ENCODE measurements around the gene OR1I1. TPM values are rescaled to one million over a fixed set of nuclear protein-coding genes. Genes with fewer than 3 reads are reported as not detected.

The OR1I1 gene, protein sequence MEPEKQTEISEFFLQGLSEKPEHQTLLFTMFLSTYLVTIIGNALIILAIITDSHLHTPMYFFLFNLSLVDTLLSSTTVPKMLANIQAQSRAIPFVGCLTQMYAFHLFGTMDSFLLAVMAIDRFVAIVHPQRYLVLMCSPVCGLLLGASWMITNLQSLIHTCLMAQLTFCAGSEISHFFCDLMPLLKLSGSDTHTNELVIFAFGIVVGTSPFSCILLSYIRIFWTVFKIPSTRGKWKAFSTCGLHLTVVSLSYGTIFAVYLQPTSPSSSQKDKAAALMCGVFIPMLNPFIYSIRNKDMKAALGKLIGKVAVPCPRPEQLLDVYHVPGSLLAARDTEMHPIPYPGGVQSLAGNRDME
- total RNA-seq (2021) (not detected in 3 replicates), Bru-seq, nascent RNA (not detected)
- long read RNA-seq, experiment 1, result 0 reads
- long read RNA-seq, experiment 2, result 0 reads
- long read RNA-seq, experiment 3, result 0 reads

- DNase-seq (ENCODE audit: low spot score) (no peak), ATAC-seq (no peak)
- Mint-ChIP-seq H3K36me3 (no peaks in the 10 kb centered on the region), H3K9me3 (no peaks in the 10 kb centered on the region), H3K27me3 (ENCODE audit: low read depth) (peaks cover 13% of the 10 kb centered on the region), H3K27ac (no peak within 1 kb of the TSS), H3K4me3 (no peak within 1 kb of the TSS), H3K4me1 (no peaks in the 10 kb centered on the region)
- ChIA-PET CTCF (interaction anchor here (0.6 to 3.7 kb wide), 4 partner anchors 10 to 444 kb away, joined by 5 to 18 read pairs (median 10); no protein-coding TSS in a partner anchor), POLR2A (no interaction called here)
- TF ChIP-seq NR3C1 (CRISPR knock-in tag; conservative IDR thresholded peaks at IDR 0.05; ENCODE audit: low read depth), result no peak
- TF ChIP-seq USF1 (CRISPR knock-in tag; IDR thresholded peaks at IDR 0.05), result no peak
Observed at GRCh38 chr19:15081911-15082310, at the start of gene OR1I1. Gene OR1I1 (plus strand): TSS chr19:15082211. CDS start chr19:15087066, 4,855 bp downstream.

GRCh38 chr19:15035795-15036311, 46.2 kb upstream of the OR1I1 start:
- Mint-ChIP-seq H3K27ac (no peak overlapping the region), H3K27me3 (ENCODE audit: low read depth) (peaks cover 22% of the 10 kb centered on the region), H3K4me1 (peaks cover 10% of the 10 kb centered on the region), H3K36me3 (no peaks in the 10 kb centered on the region), H3K4me3 (no peak overlapping the region), H3K9me3 (no peaks in the 10 kb centered on the region)
- ChIA-PET POLR2A (no interaction called here), CTCF (interaction anchor here (1.6 kb wide), 1 partner anchor 56 kb away, joined by 7 read pairs; no protein-coding TSS in a partner anchor)
- no peak for TF ChIP-seq SMAD3 (CRISPR knock-in tag; IDR thresholded peaks at IDR 0.05; ENCODE audit: borderline replicate concordance)
- no peak for TF ChIP-seq NR2C2 (CRISPR knock-in tag; IDR thresholded peaks at IDR 0.05)
- no peak for TF ChIP-seq ATF2 (CRISPR knock-in tag; IDR thresholded peaks at IDR 0.05; ENCODE audit: borderline replicate concordance, low read depth)
- TF ChIP-seq SOX15 (CRISPR knock-in tag; IDR thresholded peaks at IDR 0.05), result no peak
- no peak for TF ChIP-seq RORB (CRISPR knock-in tag; IDR thresholded peaks at IDR 0.05)
- TF ChIP-seq TEAD4 (CRISPR knock-in tag; IDR thresholded peaks at IDR 0.05), result no peak
- TF ChIP-seq ZNF416 (CRISPR knock-in tag; IDR thresholded peaks at IDR 0.05), result no peak
- TF ChIP-seq, protein P1, sequence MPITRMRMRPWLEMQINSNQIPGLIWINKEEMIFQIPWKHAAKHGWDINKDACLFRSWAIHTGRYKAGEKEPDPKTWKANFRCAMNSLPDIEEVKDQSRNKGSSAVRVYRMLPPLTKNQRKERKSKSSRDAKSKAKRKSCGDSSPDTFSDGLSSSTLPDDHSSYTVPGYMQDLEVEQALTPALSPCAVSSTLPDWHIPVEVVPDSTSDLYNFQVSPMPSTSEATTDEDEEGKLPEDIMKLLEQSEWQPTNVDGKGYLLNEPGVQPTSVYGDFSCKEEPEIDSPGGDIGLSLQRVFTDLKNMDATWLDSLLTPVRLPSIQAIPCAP (CRISPR knock-in tag; IDR thresholded peaks at IDR 0.05), result no peak
- ATAC-seq (no peak), DNase-seq (ENCODE audit: low spot score) (no peak)

DNA sequence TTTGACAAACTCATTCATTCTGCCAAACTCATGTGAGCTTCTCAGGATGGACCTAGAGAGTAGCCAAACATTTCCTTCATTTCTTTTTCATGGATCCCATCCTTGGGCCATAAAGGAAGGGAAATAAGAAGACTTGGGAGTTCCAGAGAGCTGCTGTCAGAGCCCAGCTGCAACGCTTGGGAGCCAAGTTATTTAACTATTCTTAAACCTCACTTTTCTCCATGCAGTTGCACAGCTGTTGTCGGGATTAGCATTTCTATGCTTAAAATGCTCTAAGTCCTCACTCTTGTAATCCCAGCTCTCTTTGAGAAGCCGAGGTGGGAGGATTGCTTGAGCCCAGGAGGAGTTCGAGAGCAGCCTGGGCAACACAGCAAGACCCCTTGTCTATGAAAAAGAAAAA, 44.4 kb upstream of the OR1I1 start:
- TF ChIP-seq ZNF121 (CRISPR knock-in tag; IDR thresholded peaks at IDR 0.05), result peak; percentile 33; the same call in 1 of the 2 replicates
- TF ChIP-seq, protein P2, sequence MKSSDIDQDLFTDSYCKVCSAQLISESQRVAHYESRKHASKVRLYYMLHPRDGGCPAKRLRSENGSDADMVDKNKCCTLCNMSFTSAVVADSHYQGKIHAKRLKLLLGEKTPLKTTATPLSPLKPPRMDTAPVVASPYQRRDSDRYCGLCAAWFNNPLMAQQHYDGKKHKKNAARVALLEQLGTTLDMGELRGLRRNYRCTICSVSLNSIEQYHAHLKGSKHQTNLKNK (CRISPR knock-in tag; IDR thresholded peaks at IDR 0.05), result no peak
- ChIA-PET CTCF (interaction anchor here (0.9 to 1.5 kb wide), 4 partner anchors 12 to 64 kb away, joined by 3 to 6 read pairs (median 4); no protein-coding TSS in a partner anchor), POLR2A (interaction anchor here (0.6 kb wide), 1 partner anchor 1038 kb away, joined by 3 read pairs; the partner anchor contains the start of gene TPM4)
- Mint-ChIP-seq H3K4me1 (peaks cover 10% of the 10 kb centered on the region), H3K9me3 (no peaks in the 10 kb centered on the region), H3K27ac (no peak overlapping the region), H3K36me3 (no peaks in the 10 kb centered on the region), H3K4me3 (no peak overlapping the region), H3K27me3 (ENCODE audit: low read depth) (peaks cover 15% of the 10 kb centered on the region)
- no peak for ATAC-seq
- no peak for DNase-seq (ENCODE audit: low spot score)

DNA sequence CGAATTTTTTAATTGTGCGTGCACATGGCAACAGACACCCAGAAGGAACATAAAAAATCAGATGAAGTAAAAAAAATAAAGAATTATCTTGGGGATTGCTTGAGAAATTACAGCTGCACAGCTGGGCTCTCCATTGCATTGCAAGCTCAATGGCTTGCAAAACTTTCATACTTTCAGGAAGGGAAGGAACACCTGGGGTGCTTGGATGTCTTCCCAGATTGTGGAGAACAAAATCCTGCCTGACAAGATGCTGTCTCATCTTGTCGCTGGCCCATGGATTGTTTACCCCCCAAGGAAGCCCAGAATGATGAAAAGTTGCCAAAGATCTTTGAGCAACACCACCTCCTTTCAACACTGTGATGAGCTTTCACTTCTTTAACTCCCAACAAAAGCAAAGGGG, 43.7 kb upstream of the OR1I1 start:
- H3K4me3 Mint-ChIP-seq, result no peak overlapping the region
- H3K27ac Mint-ChIP-seq, result no peak overlapping the region
- H3K4me1 Mint-ChIP-seq, result peaks cover 10% of the 10 kb centered on the region
- DNase-seq (ENCODE audit: low spot score) (no peak), ATAC-seq (no peak)
- ChIA-PET POLR2A (no interaction called here), CTCF (interaction anchor here (0.9 to 1.5 kb wide), 3 partner anchors 13 to 63 kb away, joined by 3 to 5 read pairs (median 4); no protein-coding TSS in a partner anchor)
- H3K9me3 Mint-ChIP-seq, result no peaks in the 10 kb centered on the region
- no peaks in the 10 kb centered on the region for H3K36me3 Mint-ChIP-seq
- H3K27me3 Mint-ChIP-seq (ENCODE audit: low read depth), result peaks cover 13% of the 10 kb centered on the region
- no peak for TF ChIP-seq RORB (CRISPR knock-in tag; IDR thresholded peaks at IDR 0.05)
- TF ChIP-seq NFYB (CRISPR knock-in tag; conservative IDR thresholded peaks at IDR 0.05; ENCODE audit: low read depth), result no peak
- TF ChIP-seq, protein P2 (CRISPR knock-in tag; IDR thresholded peaks at IDR 0.05), result no peak
- TF ChIP-seq, protein P3, sequence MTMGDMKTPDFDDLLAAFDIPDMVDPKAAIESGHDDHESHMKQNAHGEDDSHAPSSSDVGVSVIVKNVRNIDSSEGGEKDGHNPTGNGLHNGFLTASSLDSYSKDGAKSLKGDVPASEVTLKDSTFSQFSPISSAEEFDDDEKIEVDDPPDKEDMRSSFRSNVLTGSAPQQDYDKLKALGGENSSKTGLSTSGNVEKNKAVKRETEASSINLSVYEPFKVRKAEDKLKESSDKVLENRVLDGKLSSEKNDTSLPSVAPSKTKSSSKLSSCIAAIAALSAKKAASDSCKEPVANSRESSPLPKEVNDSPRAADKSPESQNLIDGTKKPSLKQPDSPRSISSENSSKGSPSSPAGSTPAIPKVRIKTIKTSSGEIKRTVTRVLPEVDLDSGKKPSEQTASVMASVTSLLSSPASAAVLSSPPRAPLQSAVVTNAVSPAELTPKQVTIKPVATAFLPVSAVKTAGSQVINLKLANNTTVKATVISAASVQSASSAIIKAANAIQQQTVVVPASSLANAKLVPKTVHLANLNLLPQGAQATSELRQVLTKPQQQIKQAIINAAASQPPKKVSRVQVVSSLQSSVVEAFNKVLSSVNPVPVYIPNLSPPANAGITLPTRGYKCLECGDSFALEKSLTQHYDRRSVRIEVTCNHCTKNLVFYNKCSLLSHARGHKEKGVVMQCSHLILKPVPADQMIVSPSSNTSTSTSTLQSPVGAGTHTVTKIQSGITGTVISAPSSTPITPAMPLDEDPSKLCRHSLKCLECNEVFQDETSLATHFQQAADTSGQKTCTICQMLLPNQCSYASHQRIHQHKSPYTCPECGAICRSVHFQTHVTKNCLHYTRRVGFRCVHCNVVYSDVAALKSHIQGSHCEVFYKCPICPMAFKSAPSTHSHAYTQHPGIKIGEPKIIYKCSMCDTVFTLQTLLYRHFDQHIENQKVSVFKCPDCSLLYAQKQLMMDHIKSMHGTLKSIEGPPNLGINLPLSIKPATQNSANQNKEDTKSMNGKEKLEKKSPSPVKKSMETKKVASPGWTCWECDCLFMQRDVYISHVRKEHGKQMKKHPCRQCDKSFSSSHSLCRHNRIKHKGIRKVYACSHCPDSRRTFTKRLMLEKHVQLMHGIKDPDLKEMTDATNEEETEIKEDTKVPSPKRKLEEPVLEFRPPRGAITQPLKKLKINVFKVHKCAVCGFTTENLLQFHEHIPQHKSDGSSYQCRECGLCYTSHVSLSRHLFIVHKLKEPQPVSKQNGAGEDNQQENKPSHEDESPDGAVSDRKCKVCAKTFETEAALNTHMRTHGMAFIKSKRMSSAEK (CRISPR knock-in tag; IDR thresholded peaks at IDR 0.05; ENCODE audit: borderline replicate concordance), result no peak
- no peak for TF ChIP-seq STAT6 (CRISPR knock-in tag; conservative IDR thresholded peaks at IDR 0.05; ENCODE audit: low read depth)
